Right cardiac atrium (tissue), 5 donors: Measurements from ENCODE around the gene HMGN2. TPM values are rescaled to one million over a fixed set of nuclear protein-coding genes. Genes with fewer than 3 reads are reported as not detected.

Experiments
- ATAC-seq, 2 donors: fragments of 200-7000 bp; cut with Tn5 transposase; one replicate each; pipeline versions ENCODE4 v1.8.0 to v1.9.1; 2020; ENCODE audit warnings: moderate library complexity in 2 of 2, mild to moderate bottlenecking in 1 of 2
- DNase-seq, 3 donors: peaks; one replicate each; pipeline ENCODE4 v3.0.0-alpha.2; 2020
- H3K27ac ChIP-seq: one replicate; pipeline ENCODE4 v1.5.1; 2013; ENCODE audit warnings: mild to moderate bottlenecking, low read length, control low read depth, moderate library complexity
- H3K27me3 ChIP-seq: one replicate; pipeline ENCODE4 v1.6.1; 2013; ENCODE audit not compliant: control insufficient read depth, insufficient read depth
- H3K4me1 ChIP-seq: one replicate; pipeline ENCODE4 v1.6.1; 2013; ENCODE audit warnings: low read length; ENCODE audit not compliant: control insufficient read depth, insufficient read depth
- H3K4me3 ChIP-seq: one replicate; pipeline ENCODE4 v1.5.1; 2013; ENCODE audit warnings: low read length, control low read depth
- H3K9me3 ChIP-seq: one replicate; pipeline ENCODE4 v1.6.1; 2013; ENCODE audit warnings: low read length; ENCODE audit not compliant: control insufficient read depth
- WGBS: extraction: QIAGEN DNeasy Blood & Tissue Kit; methylation state at CpG from one replicate; pipeline ENCODE4 v1.1.7; 2013; 5-methylcytosine and 5-hydroxymethylcytosine counted together
- intact Hi-C, 4 donors: fragments of 100-400 bp; cut with DNase I; formaldehyde crosslinking; loops; one replicate each; pipeline versions ENCODE4 v1.11.0 to v1.14.0; 2022 to 2023
- long read RNA-seq, 4 donors: library from polyadenylated mRNA; unstranded; transcript quantifications; one replicate each; pipeline ENCODE4 v2.0.0, GENCODE V29; 2020 to 2021
- polyA plus RNA-seq: library from polyadenylated mRNA; stranded (reverse); fragments of 200-250 nt; gene quantifications from one replicate; pipeline ENCODE4 v1.2.3, GENCODE V29; 2013
- total RNA-seq, 4 donors: library from RNA; stranded (reverse); fragmentation: NEBNext Ultra II Directional; extraction: Animal tissue kit (Norgen Biotek cat#: 25700); gene quantifications; one replicate each; pipeline ENCODE4 v1.2.1, GENCODE V29; 2021
- donor health status: healthy with polysubstance abuse.
- donor health status: DM: no; HTN: yes; CAD: no.
- donor health status: DM: no; HTN: no; CAD: no.
- donor health status: DM: no; HTN: yes; CAD: no; lungs with severe emphysema.
- donor health status: DM: yes; HTN: yes; CAD: no.

Gene HMGN2
- 100 to 1,000 TPM; 125 to 176 (median 136) TPM for total RNA-seq
- 152 TPM for polyA plus RNA-seq
- long read RNA-seq, donor 1, transcript HMGN2-201 (6 exons, 1,191 nt): major isoform, 197 of 215 reads
- long read RNA-seq, donor 1, partial matches to known transcripts: 8 of 215 reads
- long read RNA-seq, donor 1, other reads (novel, unspliced or antisense): 6 of 215 reads
- long read RNA-seq, donor 2, transcript HMGN2-201 (6 exons, 1,191 nt): major isoform, 104 of 110 reads
- long read RNA-seq, donor 2, partial matches to known transcripts: 2 of 110 reads
- long read RNA-seq, donor 2, other reads (novel, unspliced or antisense): 2 of 110 reads
- long read RNA-seq, donor 3, transcript HMGN2-201 (6 exons, 1,191 nt): major isoform, 349 of 372 reads
- long read RNA-seq, donor 3, partial matches to known transcripts: 3 of 372 reads
- long read RNA-seq, donor 3, other reads (novel, unspliced or antisense): 7 of 372 reads
- long read RNA-seq, donor 4, transcript HMGN2-201 (6 exons, 1,191 nt): major isoform, 94 of 100 reads
- long read RNA-seq, donor 4, partial matches to known transcripts: 1 of 100 reads
- long read RNA-seq, donor 4, other reads (novel, unspliced or antisense): 2 of 100 reads

DNA sequence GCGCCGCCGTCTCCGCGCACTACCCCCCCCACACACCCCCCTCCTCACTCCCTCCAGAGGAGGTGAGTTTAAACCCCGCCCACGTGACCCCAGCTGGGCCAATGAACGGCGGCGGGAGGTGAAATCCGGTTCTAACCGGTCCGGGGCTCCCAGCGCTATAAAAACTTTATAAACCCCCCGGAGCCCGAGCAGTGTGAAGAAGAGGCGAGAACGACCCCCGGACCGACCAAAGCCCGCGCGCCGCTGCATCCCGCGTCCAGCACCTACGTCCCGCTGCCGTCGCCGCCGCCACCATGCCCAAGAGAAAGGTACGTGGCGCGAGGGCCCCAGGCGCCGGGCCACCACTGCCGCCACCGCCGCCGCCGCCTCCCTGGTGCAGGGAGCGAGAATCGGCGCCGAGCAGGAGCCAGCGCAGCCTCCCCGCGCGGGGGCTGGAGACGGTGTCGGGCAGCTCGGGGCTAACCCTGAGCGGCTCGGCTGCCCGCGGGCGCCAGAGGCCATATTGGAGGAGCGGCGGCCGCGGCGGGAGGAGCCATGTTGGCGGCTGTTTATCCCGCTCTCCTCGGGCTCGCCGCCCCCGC is at the start of gene HMGN2:
Gene HMGN2, plus strand, starts transcription at position 121 of the 581 bp plus-strand sequence. Its CDS starts 173 bp downstream, at position 294.
- ATAC-seq (peak; percentile 85 to 86), DNase-seq (peak; percentile 90 to 96 (median 95))
- Histone ChIP-seq H3K9me3 (no peaks in the 10 kb centered on the region), H3K4me3 (peak within 1 kb of the TSS; percentile 67), H3K4me1 (peaks cover 8% of the 10 kb centered on the region), H3K27ac (peak within 1 kb of the TSS; percentile 73), H3K27me3 (no peaks in the 10 kb centered on the region)
- WGBS: under 1% methylated on average over 69 of the region's 69 CpGs
- intact Hi-C loops: no loop called here

DNA sequence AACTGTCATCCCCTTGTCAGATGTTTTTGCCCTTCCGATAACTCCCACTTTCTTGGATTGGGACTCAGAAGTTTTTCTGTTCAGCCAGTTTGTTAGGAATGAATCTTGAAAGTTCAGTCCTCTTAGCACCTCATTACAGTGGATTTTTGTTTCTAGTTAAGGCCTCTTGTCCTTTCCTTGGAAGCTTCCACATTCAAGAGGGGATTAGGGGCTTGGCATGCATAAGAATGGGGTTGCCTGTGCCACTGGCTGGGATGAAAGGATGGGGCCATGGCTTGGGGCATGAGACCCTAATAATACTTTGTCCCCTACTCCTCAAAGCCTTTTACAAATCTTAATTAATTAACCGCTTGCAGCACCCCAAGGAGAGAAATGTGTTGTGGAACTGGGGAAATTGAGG is 42.5 kb upstream of the HMGN2 start:
- 86% methylated on average over 2 of the region's 2 CpGs for WGBS
- Histone ChIP-seq H3K27ac (no peak overlapping the region), H3K4me3 (no peak overlapping the region), H3K27me3 (no peaks in the 10 kb centered on the region), H3K4me1 (no peaks in the 10 kb centered on the region), H3K9me3 (no peaks in the 10 kb centered on the region)
- intact Hi-C loops: no loop called here
- ATAC-seq: no peak
- no peak for DNase-seq

DNA sequence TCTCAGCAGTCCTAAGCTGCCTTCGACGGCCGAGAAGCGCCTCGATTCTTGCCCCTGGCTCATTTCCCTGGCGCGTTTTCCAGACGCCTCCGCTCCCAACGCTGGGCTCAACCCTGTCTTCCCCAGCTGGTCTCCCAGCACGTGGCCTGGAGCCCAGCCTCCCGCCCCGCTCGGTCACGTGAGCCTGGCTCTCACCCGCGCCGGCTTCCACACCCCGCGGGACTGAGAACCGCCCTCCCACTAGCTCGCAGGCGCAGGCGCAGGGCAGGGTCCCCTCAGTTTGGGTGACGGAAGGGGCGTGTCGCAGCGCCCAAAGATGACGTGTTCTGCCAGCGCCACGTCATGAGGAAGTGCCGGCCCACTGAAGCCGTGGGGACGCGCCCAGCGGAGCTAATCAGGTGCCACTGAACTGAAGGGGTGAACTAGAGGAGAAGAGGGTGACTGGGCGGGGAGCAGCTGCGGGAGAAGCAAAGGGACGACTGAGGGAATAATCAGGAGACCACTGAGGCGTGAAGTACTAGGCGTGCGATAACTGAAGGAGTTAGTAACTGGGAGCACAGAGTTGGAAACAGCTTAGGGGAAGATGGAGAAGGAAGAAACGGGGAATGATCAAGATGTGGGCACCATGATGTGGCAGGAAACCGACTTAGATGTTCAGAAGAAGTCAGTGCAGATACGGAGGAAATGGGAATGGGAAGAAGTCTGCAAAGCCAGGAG is 40.1 kb upstream of the HMGN2 start, which contains the start of gene DHDDS:
Gene DHDDS, plus strand, starts transcription at position 343 of the 717 bp plus-strand sequence. CDS start 625 bp downstream, outside the sequence.
- intact Hi-C loops: no loop called here

GRCh38 chr1:26432793-26433192 is 39.4 kb upstream of the HMGN2 start:
- WGBS: 46% methylated on average over 3 of the region's 3 CpGs
- H3K9me3 ChIP-seq: no peaks in the 10 kb centered on the region
- no peak for ATAC-seq
- peak overlapping the region; percentile 49 for H3K27ac ChIP-seq
- no peaks in the 10 kb centered on the region for H3K27me3 ChIP-seq
- peak overlapping the region; percentile 80 for H3K4me3 ChIP-seq
- intact Hi-C loops: no loop called here
- DNase-seq: no peak
- no peaks in the 10 kb centered on the region for H3K4me1 ChIP-seq

More for the DNA sequence above, 40.1 kb upstream of the HMGN2 start, which contains the start of gene DHDDS:
- ATAC-seq (peak; percentile 99), DNase-seq (peak; percentile 99 to 100 (median 99))
- under 1% methylated on average over 45 of the region's 45 CpGs for WGBS
- Histone ChIP-seq H3K4me1 (no peaks in the 10 kb centered on the region), H3K27me3 (no peaks in the 10 kb centered on the region), H3K9me3 (no peaks in the 10 kb centered on the region), H3K4me3 (peak within 1 kb of the TSS; percentile 80), H3K27ac (peak within 1 kb of the TSS; percentile 53)

GRCh38 chr1:26434161-26434752 is 38.0 kb upstream of the HMGN2 start:
- DNase-seq: no peak
- H3K27ac ChIP-seq: no peak overlapping the region
- ATAC-seq: no peak
- no peak overlapping the region for H3K4me3 ChIP-seq
- no peaks in the 10 kb centered on the region for H3K4me1 ChIP-seq
- H3K27me3 ChIP-seq: no peaks in the 10 kb centered on the region
- intact Hi-C loops: no loop called here
- no peaks in the 10 kb centered on the region for H3K9me3 ChIP-seq

GRCh38 chr1:26438041-26438440 is 34.2 kb upstream of the HMGN2 start:
- Histone ChIP-seq H3K4me3 (no peak overlapping the region), H3K27ac (no peak overlapping the region), H3K4me1 (no peaks in the 10 kb centered on the region), H3K9me3 (no peaks in the 10 kb centered on the region), H3K27me3 (no peaks in the 10 kb centered on the region)
- intact Hi-C loops: no loop called here
- 96% methylated on average over 6 of the region's 6 CpGs for WGBS
- no peak for DNase-seq
- no peak for ATAC-seq

DNA sequence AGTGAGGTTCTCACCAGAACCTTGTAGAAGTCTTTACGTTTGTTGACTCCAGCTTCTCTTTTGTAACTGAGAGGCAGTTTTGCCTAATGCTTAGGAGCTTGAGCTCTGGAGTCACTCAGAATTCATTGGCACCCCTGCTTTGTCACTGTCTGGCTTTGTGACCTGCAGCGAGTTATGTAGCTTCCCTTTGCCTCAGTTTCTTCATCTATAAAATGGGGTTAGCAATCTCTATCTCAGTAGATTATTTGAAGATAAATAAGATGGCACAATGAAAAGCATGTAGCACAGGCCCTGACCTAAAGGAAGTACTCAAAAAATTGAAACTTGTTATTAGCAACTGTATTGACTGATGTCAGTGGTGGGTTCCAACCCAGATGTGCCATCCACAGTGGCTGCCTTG is 32.0 kb upstream of the HMGN2 start:
- ATAC-seq (no peak), DNase-seq (no peak)
- H3K9me3 ChIP-seq: no peaks in the 10 kb centered on the region
- intact Hi-C loops: no loop called here
- H3K27ac ChIP-seq: no peak overlapping the region
- H3K27me3 ChIP-seq: no peaks in the 10 kb centered on the region
- no peaks in the 10 kb centered on the region for H3K4me1 ChIP-seq
- H3K4me3 ChIP-seq: no peak overlapping the region
- WGBS: 93% methylated on average over 2 of the region's 2 CpGs

DNA sequence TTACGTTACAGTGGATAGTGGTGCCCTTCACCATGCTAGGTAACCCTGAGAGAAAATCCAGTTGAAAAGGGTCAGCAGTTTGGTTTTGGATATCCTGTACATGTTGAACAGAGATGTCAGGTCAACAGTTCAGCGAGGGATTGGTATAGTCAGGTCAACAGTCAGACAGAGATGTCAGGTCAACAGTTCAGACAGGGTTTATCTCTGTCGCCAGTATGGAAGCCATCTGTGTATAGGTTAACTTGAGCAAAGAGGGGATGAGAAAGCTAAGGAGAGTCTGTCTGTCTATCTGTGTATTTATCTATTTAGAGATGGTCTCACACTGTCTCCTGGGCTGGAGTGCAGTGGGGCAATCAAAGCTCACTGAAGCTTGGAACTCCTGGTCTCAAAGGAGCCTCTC is 22.4 kb upstream of the HMGN2 start:
- DNase-seq: no peak
- 88% methylated on average over 3 of the region's 3 CpGs for WGBS
- no peaks in the 10 kb centered on the region for H3K9me3 ChIP-seq
- no peak overlapping the region for H3K27ac ChIP-seq
- intact Hi-C loops: no loop called here
- H3K27me3 ChIP-seq: no peaks in the 10 kb centered on the region
- H3K4me3 ChIP-seq: no peak overlapping the region
- H3K4me1 ChIP-seq: no peaks in the 10 kb centered on the region
- no peak for ATAC-seq

- Histone ChIP-seq H3K27me3 (no peaks in the 10 kb centered on the region), H3K4me3 (no peak overlapping the region), H3K27ac (no peak overlapping the region), H3K9me3 (no peaks in the 10 kb centered on the region), H3K4me1 (no peaks in the 10 kb centered on the region)
- 89% methylated on average over 3 of the region's 3 CpGs for WGBS
- DNase-seq (no peak), ATAC-seq (no peak)
- intact Hi-C loops: no loop called here
Measured at GRCh38 chr1:26450908-26451307, 21.3 kb upstream of the HMGN2 start.

DNA sequence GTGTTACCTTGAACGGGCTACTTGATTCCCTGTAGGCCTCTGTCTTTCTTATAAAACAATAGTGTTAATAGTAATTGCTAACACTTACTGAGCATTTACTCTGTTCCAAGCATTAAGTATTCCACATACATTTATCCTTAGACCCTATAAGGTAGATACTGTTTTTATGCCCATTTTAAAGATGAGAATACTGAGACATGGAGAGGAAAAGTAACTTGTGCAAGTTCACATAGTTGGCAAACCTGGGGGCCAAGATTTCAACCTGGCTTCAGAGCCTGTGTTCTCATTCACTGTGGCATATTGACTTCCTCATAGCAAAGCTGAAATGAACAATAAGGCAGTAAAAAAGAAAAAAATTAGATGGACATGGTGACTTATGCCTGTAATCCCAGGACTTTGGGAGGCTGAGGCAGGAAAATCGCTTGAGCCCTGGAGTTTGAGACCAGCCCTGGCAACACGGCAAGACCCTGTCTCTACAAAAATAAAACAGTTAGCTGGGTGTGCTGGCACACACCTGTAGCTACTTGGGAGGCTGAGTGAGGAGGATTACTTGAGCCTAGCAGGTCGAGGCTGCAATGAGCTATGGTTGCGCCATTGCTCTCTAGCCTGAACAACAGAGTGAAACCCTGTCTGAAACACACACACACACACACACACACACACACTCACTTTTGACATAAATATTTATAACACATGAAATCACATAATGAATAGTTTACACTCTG is 19.6 kb upstream of the HMGN2 start:
- no peaks in the 10 kb centered on the region for H3K9me3 ChIP-seq
- H3K4me1 ChIP-seq: no peaks in the 10 kb centered on the region
- H3K27ac ChIP-seq: no peak overlapping the region
- intact Hi-C loops: no loop called here
- H3K4me3 ChIP-seq: no peak overlapping the region
- WGBS: 93% methylated on average over 5 of the region's 5 CpGs
- no peak for DNase-seq
- ATAC-seq: no peak
- no peaks in the 10 kb centered on the region for H3K27me3 ChIP-seq
